GM19193 (cell line): Measurements from ENCODE around the gene LRRC52.

Source experiments
- POLR2A ChIP-seq: IDR thresholded peaks from 4 replicates; pipeline ENCODE4 v1.6.1; 2011; ENCODE audit not compliant: insufficient read depth, insufficient read length; ENCODE audit errors: extremely low read depth

Gene LRRC52

GRCh38 chr1:165592945-165593823 is 49.4 kb downstream of the LRRC52 start:
- TF ChIP-seq POLR2A: no peak

- TF ChIP-seq POLR2A: no peak
Observed at GRCh38 chr1:165595246-165595938, 51.6 kb downstream of the LRRC52 start.

- peak; percentile 49 for TF ChIP-seq POLR2A
Observed at GRCh38 chr1:165597883-165598675, 54.3 kb downstream of the LRRC52 start.

GRCh38 chr1:165598676-165599059 is 54.9 kb downstream of the LRRC52 start:
- no peak for TF ChIP-seq POLR2A

- no peak for TF ChIP-seq POLR2A
Observed at GRCh38 chr1:165600793-165601192, 57.0 kb downstream of the LRRC52 start.

GRCh38 chr1:165603810-165604209 is 60.0 kb downstream of the LRRC52 start:
- TF ChIP-seq POLR2A: no peak

- TF ChIP-seq POLR2A: no peak
Observed at GRCh38 chr1:165605246-165605645, 61.4 kb downstream of the LRRC52 start.

- TF ChIP-seq POLR2A: no peak
Observed at GRCh38 chr1:165610866-165611265, 67.1 kb downstream of the LRRC52 start.

- TF ChIP-seq POLR2A: no peak
Observed at GRCh38 chr1:165612062-165612461, 68.3 kb downstream of the LRRC52 start.
